ENCODE measurements around the gene C2CD2L. TPM values are rescaled to one million over a fixed set of nuclear protein-coding genes. Genes with fewer than 3 reads are reported as not detected.
A peak's percentile ranks its signal among the peaks of the same experiment; 100 is the strongest.

C2CD2L gene
- total and polyA plus RNA-seq, 2 donors (not counting 3 experiments of a cell fraction or from before 2014, with no cell fraction given) = 9.1 to 10.4 TPM

DNA sequence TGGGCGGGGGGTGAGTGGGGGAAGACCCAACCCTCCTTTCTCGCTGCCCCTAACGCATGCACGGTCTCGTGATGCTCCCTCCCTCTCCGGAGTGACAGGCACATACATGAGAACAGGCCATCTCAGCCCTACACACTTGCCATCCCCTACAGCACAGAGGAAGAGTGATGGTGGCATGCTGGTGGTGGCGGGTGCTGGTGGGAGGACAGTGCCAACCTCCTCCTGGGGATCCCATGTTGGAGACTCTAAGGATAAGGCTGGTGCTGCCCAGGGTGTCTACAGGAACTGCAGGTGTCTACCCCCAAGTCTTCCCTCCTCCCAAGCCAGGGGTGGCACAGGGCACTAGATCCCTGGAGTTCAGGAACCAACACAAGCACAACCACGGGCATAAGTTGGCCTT, 54.7 kb downstream of the C2CD2L start:
- CTCF ChIA-PET = no interaction called here
- no TSS peak for BruUV-seq (replicated peaks)

DNA sequence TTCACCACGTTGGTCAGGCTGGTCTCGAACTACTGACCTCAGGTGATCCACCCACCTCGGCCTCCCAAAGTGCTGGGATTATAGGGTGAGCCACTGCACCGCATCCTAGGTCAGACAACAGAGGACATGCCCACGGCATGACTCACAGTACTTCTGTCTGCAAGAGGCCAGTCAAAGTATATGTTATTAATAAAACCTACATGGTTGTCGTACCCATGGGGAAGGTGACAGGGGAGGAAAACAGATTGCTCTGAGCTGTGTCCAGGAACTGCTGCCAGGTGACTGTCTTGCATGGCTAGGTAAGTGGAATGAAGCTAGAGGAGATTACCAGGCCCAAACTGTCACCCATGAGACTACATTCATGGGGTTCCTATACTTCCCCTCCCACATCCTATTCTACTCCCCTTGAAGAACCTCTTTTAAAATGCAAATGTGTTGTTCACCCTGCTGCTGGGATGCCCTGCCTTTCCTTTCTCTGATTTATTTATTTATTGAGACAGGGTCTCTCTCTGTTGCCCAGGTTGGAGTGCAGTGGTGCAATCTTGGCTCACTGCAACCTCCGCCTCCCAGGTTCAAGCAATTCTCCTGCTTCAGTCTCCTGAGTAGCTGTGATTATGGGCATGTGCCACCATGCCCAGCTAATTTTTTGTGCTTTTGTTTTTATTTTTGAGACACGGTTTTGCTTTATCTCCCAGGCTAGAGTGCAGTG, 59.4 kb downstream of the C2CD2L start:
- dilution Hi-C loops (cut with MboI; ENCODE audit: extremely low pct_ligation_motif_present, low sequenced_read_pairs) = no loop called here
- Histone ChIP-seq H4K20me1 (replicated peaks; ENCODE audit: control insufficient read depth, extremely low read depth, insufficient read depth, low read length) (no peaks in the 10 kb centered on the region), H3K4me2 (ENCODE audit: insufficient read depth, low read length) (no peak overlapping the region), H3K27me3 (ENCODE audit: control insufficient read depth in 2 of 2, insufficient read depth in 2 of 2, low read length in 2 of 2) (peaks cover 0 to 1% of the 10 kb centered on the region in 2 experiments), H3K4me3 (replicated peaks in 1 of 3; ENCODE audit: insufficient read depth in 1 of 3, low read depth in 1 of 3, low read length in 3 of 3) (no peak overlapping the region), H2AFZ (ENCODE audit: low read depth, low read length) (no peak overlapping the region), H3K27ac (ENCODE audit: insufficient read depth, low read depth, low read length) (no peak overlapping the region), H3K9ac (replicated peaks; ENCODE audit: extremely low read depth, insufficient read depth, low read length) (no peak overlapping the region), H3K79me2 (ENCODE audit: control insufficient read depth, insufficient read depth, low read length) (no peaks in the 10 kb centered on the region), H3K9me3 (replicated peaks; ENCODE audit: control insufficient read depth, insufficient read depth, low read length) (no peaks in the 10 kb centered on the region), H3K4me1 (ENCODE audit: control insufficient read depth, extremely low read depth, insufficient read depth, low read length) (peaks cover 11% of the 10 kb centered on the region), H3K36me3 (ENCODE audit: control insufficient read depth in 2 of 2, extremely low read depth in 1 of 2, insufficient read depth in 2 of 2, low read length in 2 of 2) (no peaks in the 10 kb centered on the region), H3K9me1 (replicated peaks; ENCODE audit: control insufficient read depth, extremely low read depth, insufficient read depth, low read length) (no peaks in the 10 kb centered on the region)
- ChIA-PET CTCF (interaction anchor here (0.6 to 2.1 kb wide), 5 partner anchors 11 to 39 kb away, joined by 3 to 9 read pairs (median 5); partner anchors contain the start of gene ABCG4), POLR2A (no interaction called here)
- TF ChIP-seq MYC (IDR thresholded peaks at IDR 0.05; ENCODE audit: low read depth, low read length) (no peak), GATA2 (IDR thresholded peaks at IDR 0.05; ENCODE audit: insufficient read depth, insufficient read length, low read depth, low read length) (no peak), POLR2A (IDR thresholded peaks at IDR 0.05; ENCODE audit: low read depth, low read length) (no peak), EZH2 (IDR thresholded peaks at IDR 0.05; ENCODE audit: borderline replicate concordance, low read depth, low read length, severe bottlenecking) (no peak), JUN (IDR thresholded peaks at IDR 0.05; ENCODE audit: borderline replicate concordance, insufficient read depth, insufficient read length, low read depth) (no peak), POLR2AphosphoS5 (IDR thresholded peaks at IDR 0.05; ENCODE audit: insufficient read depth, low read depth, low read length) (no peak), FOS (IDR thresholded peaks at IDR 0.05; ENCODE audit: borderline replicate concordance, insufficient read depth, low read length) (no peak)
- TF ChIP-seq, protein P1, sequence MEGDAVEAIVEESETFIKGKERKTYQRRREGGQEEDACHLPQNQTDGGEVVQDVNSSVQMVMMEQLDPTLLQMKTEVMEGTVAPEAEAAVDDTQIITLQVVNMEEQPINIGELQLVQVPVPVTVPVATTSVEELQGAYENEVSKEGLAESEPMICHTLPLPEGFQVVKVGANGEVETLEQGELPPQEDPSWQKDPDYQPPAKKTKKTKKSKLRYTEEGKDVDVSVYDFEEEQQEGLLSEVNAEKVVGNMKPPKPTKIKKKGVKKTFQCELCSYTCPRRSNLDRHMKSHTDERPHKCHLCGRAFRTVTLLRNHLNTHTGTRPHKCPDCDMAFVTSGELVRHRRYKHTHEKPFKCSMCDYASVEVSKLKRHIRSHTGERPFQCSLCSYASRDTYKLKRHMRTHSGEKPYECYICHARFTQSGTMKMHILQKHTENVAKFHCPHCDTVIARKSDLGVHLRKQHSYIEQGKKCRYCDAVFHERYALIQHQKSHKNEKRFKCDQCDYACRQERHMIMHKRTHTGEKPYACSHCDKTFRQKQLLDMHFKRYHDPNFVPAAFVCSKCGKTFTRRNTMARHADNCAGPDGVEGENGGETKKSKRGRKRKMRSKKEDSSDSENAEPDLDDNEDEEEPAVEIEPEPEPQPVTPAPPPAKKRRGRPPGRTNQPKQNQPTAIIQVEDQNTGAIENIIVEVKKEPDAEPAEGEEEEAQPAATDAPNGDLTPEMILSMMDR (IDR thresholded peaks at IDR 0.05; ENCODE audit: extremely low read depth in 1 of 2, insufficient read depth in 1 of 2, low read depth in 1 of 2, low read length in 2 of 2) = no peak
- TF ChIP-seq, protein P2, sequence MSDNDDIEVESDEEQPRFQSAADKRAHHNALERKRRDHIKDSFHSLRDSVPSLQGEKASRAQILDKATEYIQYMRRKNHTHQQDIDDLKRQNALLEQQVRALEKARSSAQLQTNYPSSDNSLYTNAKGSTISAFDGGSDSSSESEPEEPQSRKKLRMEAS (IDR thresholded peaks at IDR 0.05; ENCODE audit: insufficient read depth, insufficient read length) = no peak
- DNase-seq (ENCODE audit: low read depth, low spot score) = peak; percentile 32
- BruUV-seq (replicated peaks) = no TSS peak
- FAIRE-seq = peak; percentile 66
- intact Hi-C loops (cut with micrococcal nuclease) = no loop called here

More for the DNA sequence above, 54.7 kb downstream of the C2CD2L start:
- Histone ChIP-seq H3K9me3 (replicated peaks; ENCODE audit: control insufficient read depth, insufficient read depth, low read length) (no peaks in the 10 kb centered on the region), H3K79me2 (ENCODE audit: control insufficient read depth, insufficient read depth, low read length) (no peaks in the 10 kb centered on the region), H3K9ac (replicated peaks; ENCODE audit: extremely low read depth, insufficient read depth, low read length) (no peak overlapping the region), H3K9me1 (replicated peaks; ENCODE audit: control insufficient read depth, extremely low read depth, insufficient read depth, low read length) (no peaks in the 10 kb centered on the region), H3K36me3 (ENCODE audit: control insufficient read depth in 2 of 2, extremely low read depth in 1 of 2, insufficient read depth in 2 of 2, low read length in 2 of 2) (no peaks in the 10 kb centered on the region), H3K4me3 (replicated peaks in 1 of 3; ENCODE audit: insufficient read depth in 1 of 3, low read depth in 1 of 3, low read length in 3 of 3) (no peak overlapping the region), H3K27me3 (ENCODE audit: control insufficient read depth in 2 of 2, insufficient read depth in 2 of 2, low read length in 2 of 2) (peaks cover 0 to 1% of the 10 kb centered on the region in 2 experiments), H3K4me1 (ENCODE audit: control insufficient read depth, extremely low read depth, insufficient read depth, low read length) (peaks cover 5% of the 10 kb centered on the region), H3K4me2 (ENCODE audit: insufficient read depth, low read length) (no peak overlapping the region), H2AFZ (ENCODE audit: low read depth, low read length) (no peak overlapping the region), H3K27ac (ENCODE audit: insufficient read depth, low read depth, low read length) (no peak overlapping the region), H4K20me1 (replicated peaks; ENCODE audit: control insufficient read depth, extremely low read depth, insufficient read depth, low read length) (no peaks in the 10 kb centered on the region)
- FAIRE-seq = no peak
- TF ChIP-seq, protein P1 (IDR thresholded peaks at IDR 0.05; ENCODE audit: extremely low read depth in 1 of 2, insufficient read depth in 1 of 2, low read depth in 1 of 2, low read length in 2 of 2) = no peak
- TF ChIP-seq GATA2 (IDR thresholded peaks at IDR 0.05; ENCODE audit: insufficient read depth, insufficient read length, low read depth, low read length) (no peak), EZH2 (IDR thresholded peaks at IDR 0.05; ENCODE audit: borderline replicate concordance, low read depth, low read length, severe bottlenecking) (no peak)
- dilution Hi-C loops (cut with MboI; ENCODE audit: extremely low pct_ligation_motif_present, low sequenced_read_pairs) (no loop called here), intact Hi-C loops (cut with micrococcal nuclease) (no loop called here)
- POLR2A ChIA-PET = no interaction called here
- no peak for DNase-seq (ENCODE audit: low read depth, low spot score)
